Hepatocyte (in vitro differentiated cells): ENCODE data around the gene TNIP3.

Experiments used
- CTCF ChIP-seq: fragments of 200-600 bp; sonication (generic); IDR thresholded peaks from 2 replicates; pipeline ENCODE4 v1.5.1; 2016; ENCODE audit warnings: antibody characterized with exemption, mild to moderate bottlenecking; ENCODE audit not compliant: poor library complexity
- EZH2 ChIP-seq: fragments of 200-600 bp; sonication (generic); IDR thresholded peaks from 2 replicates; pipeline ENCODE4 v1.6.1; 2016; ENCODE audit warnings: antibody characterized with exemption, mild to moderate bottlenecking, borderline replicate concordance
- EZH2phosphoT487 ChIP-seq: fragments of 200-600 bp; sonication (generic); IDR thresholded peaks from one replicate; pipeline ENCODE4 v1.6.1; 2018; ENCODE audit warnings: antibody characterized with exemption, mild to moderate bottlenecking, low read depth, moderate library complexity; ENCODE audit not compliant: unreplicated experiment, severe bottlenecking

GRCh38 chr4:121096191-121096590 lies 67.9 kb downstream of the TNIP3 start:
- no peak for TF ChIP-seq CTCF
- TF ChIP-seq EZH2phosphoT487, result no peak
- TF ChIP-seq EZH2, result no peak
